Muscle of leg (tissue), 11 donors: Measurements from ENCODE around the gene RASSF9. TPM values are rescaled to one million over a fixed set of nuclear protein-coding genes. Genes with fewer than 3 reads are reported as not detected.
A peak's percentile ranks its signal among the peaks of the same experiment; 100 is the strongest.

ENCODE experiments used
- DNase-seq: peaks from one replicate; pipeline ENCODE4 v3.0.0; 2013
- H3K27ac ChIP-seq: one replicate; pipeline ENCODE4 v1.5.1; 2013; ENCODE audit warnings: mild to moderate bottlenecking, low read length, control low read depth
- H3K27me3 ChIP-seq: one replicate; pipeline ENCODE4 v1.6.1; 2013; ENCODE audit warnings: low read length; ENCODE audit not compliant: control insufficient read depth, insufficient read depth
- H3K36me3 ChIP-seq: one replicate; pipeline ENCODE4 v1.6.1; 2013; ENCODE audit warnings: low read length; ENCODE audit not compliant: control insufficient read depth, insufficient read depth
- H3K4me1 ChIP-seq: one replicate; pipeline ENCODE4 v1.6.1; 2013; ENCODE audit warnings: low read length; ENCODE audit not compliant: control insufficient read depth, insufficient read depth
- H3K4me3 ChIP-seq: one replicate; pipeline ENCODE4 v1.5.1; 2013; ENCODE audit warnings: low read length, control low read depth
- H3K9me3 ChIP-seq: replicated peaks from 2 replicates; pipeline ENCODE4 v1.6.1; 2013; ENCODE audit warnings: low read depth, low read length; ENCODE audit not compliant: control insufficient read depth
- WGBS: methylation state at CpG from one replicate; pipeline ENCODE4 v1.1.5; 2013; ENCODE audit warnings: missing lambda C conversion rate; ENCODE audit not compliant: insufficient coverage; 5-methylcytosine and 5-hydroxymethylcytosine counted together
- polyA plus RNA-seq, 8 donors: library from polyadenylated mRNA; unstranded; fragments of 120-200 nt; gene quantifications; one replicate each; pipeline versions ENCODE4 v1.2.1 to v1.2.3, GENCODE V29; 2013; ENCODE audit warnings: inconsistent platforms in 1 of 8, low replicate concordance in 1 of 8; ENCODE audit not compliant: insufficient read length in 8 of 8, insufficient read depth in 1 of 8
- total RNA-seq: library from RNA; stranded (reverse); fragments of 120-200 nt; gene quantifications from one replicate; pipeline ENCODE4 v1.2.4, GENCODE V29; 2013

The RASSF9 gene
- total and polyA plus RNA-seq, 9 donors = 1.7 to 3.2 (median 2.5) TPM

DNA sequence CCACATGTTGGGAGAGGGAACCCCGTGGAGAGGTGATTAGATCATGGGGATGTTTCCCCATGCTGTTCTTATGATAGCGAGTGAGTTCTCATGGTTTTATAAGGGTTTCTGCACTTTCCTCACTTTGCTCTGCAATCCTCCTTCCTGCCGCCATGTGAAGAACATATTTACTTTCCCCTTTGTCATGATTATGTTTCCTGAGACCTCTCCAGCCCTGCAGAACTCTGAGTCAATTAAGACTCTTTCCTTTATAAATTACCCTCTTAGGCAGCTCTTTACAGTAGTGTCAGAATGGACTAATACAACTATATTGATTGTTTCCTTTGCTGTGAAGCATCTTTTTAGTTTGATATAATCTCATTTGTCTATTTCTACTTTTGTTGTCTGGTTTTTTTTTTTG, 13.1 kb upstream of the RASSF9 start:
- Histone ChIP-seq H3K27me3 (no peaks in the 10 kb centered on the region), H3K36me3 (no peaks in the 10 kb centered on the region), H3K4me3 (no peak overlapping the region), H3K9me3 (no peaks in the 10 kb centered on the region), H3K4me1 (no peaks in the 10 kb centered on the region), H3K27ac (no peak overlapping the region)
- no peak for DNase-seq
- 100% methylated on average over 1 of the region's 3 CpGs for WGBS

DNA sequence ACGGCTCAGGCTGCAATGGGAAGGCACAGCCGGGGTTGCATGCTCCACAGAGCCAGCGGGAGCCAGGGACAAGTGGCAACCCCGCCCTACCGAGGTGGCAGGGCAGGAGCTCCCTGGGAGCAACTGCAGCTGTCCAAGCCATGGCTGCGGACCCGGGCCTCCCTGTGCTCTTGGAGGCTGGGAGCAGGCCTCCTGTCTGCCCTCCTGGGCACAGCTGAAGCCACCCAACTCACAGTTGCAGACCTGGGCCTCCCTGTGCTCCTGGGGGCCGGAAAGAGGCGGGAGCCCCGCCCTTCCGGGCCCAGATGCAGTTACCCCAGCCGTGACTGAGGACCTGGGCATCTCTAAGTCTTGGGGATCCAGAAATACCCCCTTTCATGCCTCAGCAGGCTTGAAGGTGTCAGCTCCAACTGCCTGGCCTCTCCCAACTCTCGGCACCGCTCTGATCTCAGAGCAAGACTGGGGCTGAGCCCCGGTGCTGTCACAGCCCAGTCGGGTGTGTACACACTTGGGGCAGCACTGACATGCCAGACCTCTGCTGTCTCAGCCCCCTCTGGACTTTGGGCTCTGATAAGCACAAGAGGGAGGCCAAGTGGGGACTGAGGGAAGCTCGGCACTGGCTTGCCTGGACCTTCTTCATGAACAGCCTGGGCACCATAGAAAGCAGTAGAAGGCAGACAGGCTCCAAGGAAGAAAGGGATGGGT, 7.5 kb upstream of the RASSF9 start:
- no peaks in the 10 kb centered on the region for H3K27me3 ChIP-seq
- WGBS = 93% methylated on average over 17 of the region's 17 CpGs
- H3K4me3 ChIP-seq = no peak overlapping the region
- H3K9me3 ChIP-seq = no peaks in the 10 kb centered on the region
- no peak overlapping the region for H3K27ac ChIP-seq
- H3K4me1 ChIP-seq = no peaks in the 10 kb centered on the region
- H3K36me3 ChIP-seq = no peaks in the 10 kb centered on the region
- no peak for DNase-seq

DNA sequence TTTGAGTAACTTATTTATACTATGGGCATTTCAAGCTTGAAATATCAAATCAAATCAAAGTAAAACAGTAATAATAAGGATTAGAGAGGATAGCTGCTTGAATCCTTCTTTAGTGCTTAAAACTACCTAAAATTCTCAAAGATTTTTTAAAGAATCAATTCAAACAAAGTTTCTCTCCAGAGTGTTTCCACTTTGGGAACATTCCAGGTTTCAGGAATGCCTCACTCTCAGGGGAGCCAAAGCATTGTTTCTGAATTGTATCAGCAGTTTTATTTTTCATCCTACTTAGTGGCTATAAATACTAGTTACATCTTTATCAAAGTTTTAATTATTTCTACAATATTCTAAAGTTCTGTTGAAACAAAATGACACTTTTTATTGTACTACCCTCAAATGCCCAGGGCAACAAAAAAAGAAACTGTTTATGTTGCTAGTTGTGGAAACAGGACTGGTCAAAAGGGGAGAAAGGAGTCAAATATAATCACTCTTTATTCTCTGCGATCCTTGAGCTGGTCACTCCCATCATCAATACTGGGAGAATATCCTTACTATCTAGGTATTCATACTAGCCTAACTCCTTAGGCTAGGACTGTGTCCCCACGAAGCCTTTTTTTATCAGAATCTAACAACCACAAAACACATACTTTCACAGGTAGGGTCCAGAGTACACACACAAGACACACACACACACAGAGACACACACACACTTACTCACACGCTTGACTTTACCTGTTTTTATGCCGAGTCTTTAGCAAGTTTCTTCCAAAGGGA, 598 bp downstream of the RASSF9 start:
- DNase-seq = peak; percentile 80
- Histone ChIP-seq H3K27me3 (no peaks in the 10 kb centered on the region), H3K4me3 (peak overlapping the region; percentile 43), H3K36me3 (no peaks in the 10 kb centered on the region), H3K4me1 (peaks cover 4% of the 10 kb centered on the region), H3K9me3 (no peaks in the 10 kb centered on the region), H3K27ac (peak overlapping the region; percentile 74)
- WGBS = 8% methylated on average over 2 of the region's 4 CpGs

GRCh38 chr12:85834378-85834777, 1.8 kb downstream of the RASSF9 start:
- H3K4me3 ChIP-seq = no peak overlapping the region
- no peaks in the 10 kb centered on the region for H3K27me3 ChIP-seq
- no peaks in the 10 kb centered on the region for H3K36me3 ChIP-seq
- no peaks in the 10 kb centered on the region for H3K9me3 ChIP-seq
- H3K27ac ChIP-seq = no peak overlapping the region
- peaks cover 4% of the 10 kb centered on the region for H3K4me1 ChIP-seq
- no CpG with 5 or more reads among the region's 2 CpGs for WGBS
- no peak for DNase-seq

- Histone ChIP-seq H3K4me1 (peaks cover 4% of the 10 kb centered on the region), H3K27ac (no peak overlapping the region), H3K9me3 (no peaks in the 10 kb centered on the region), H3K27me3 (no peaks in the 10 kb centered on the region), H3K4me3 (no peak overlapping the region), H3K36me3 (no peaks in the 10 kb centered on the region)
- DNase-seq = no peak
Measured at GRCh38 chr12:85833579-85833978, 2.6 kb downstream of the RASSF9 start.

- Histone ChIP-seq H3K4me1 (peaks cover under 1% of the 10 kb centered on the region), H3K27ac (no peak overlapping the region), H3K36me3 (no peaks in the 10 kb centered on the region), H3K9me3 (no peaks in the 10 kb centered on the region), H3K27me3 (no peaks in the 10 kb centered on the region), H3K4me3 (no peak overlapping the region)
- WGBS = no CpG with 5 or more reads among the region's 2 CpGs
- DNase-seq = no peak
Measured at GRCh38 chr12:85831327-85831990, 4.8 kb downstream of the RASSF9 start.

DNA sequence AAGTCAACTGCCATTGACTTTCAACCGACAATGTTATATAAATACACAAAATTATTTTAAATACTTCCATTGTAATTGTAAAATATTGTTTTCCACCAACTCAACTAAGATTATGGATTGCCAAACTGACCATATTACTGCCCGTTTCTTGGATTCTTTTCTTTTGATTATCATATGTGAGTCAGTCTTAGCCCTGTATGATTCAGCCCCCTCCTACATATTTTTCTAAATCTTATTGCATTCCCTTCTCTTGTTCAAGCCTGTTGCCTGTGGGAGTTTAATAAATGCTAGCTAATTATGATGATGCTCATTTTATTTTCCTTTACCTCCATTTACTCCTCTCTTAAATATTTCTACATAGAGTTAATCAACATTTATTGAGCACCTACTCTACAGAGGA, 6.8 kb downstream of the RASSF9 start:
- no peak for DNase-seq
- no CpG with 5 or more reads among the region's 2 CpGs for WGBS

GRCh38 chr12:85828576-85828975, 7.6 kb downstream of the RASSF9 start:
- Histone ChIP-seq H3K36me3 (no peaks in the 10 kb centered on the region), H3K9me3 (no peaks in the 10 kb centered on the region), H3K27ac (no peak overlapping the region), H3K27me3 (no peaks in the 10 kb centered on the region), H3K4me3 (no peak overlapping the region), H3K4me1 (no peaks in the 10 kb centered on the region)
- no peak for DNase-seq
- WGBS = no CpG with 5 or more reads among the region's 1 CpG

More for the DNA sequence above, 6.8 kb downstream of the RASSF9 start:
- Histone ChIP-seq H3K27me3 (no peaks in the 10 kb centered on the region), H3K27ac (no peak overlapping the region), H3K9me3 (no peaks in the 10 kb centered on the region), H3K4me1 (no peaks in the 10 kb centered on the region), H3K4me3 (no peak overlapping the region), H3K36me3 (no peaks in the 10 kb centered on the region)

DNA sequence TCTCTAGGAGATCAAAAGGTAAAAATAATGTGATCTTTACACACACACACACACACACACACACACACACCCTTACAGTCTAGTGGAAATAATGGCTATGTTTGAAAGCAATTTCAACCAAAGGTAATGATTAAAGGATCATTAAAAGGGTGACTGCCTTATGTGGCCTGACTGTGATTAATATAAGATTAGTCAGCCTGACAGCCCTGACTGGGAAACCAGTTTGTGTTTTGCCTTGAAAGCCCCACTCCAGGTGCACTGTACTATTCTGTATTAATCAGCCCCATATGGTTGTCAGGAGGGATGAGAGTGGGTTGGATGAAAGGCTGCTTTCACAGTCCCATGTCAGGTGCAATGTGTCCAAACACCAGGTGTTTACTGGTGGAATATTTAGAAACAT, 10.5 kb downstream of the RASSF9 start:
- H3K9me3 ChIP-seq = no peaks in the 10 kb centered on the region
- H3K36me3 ChIP-seq = no peaks in the 10 kb centered on the region
- no peak overlapping the region for H3K4me3 ChIP-seq
- H3K27ac ChIP-seq = no peak overlapping the region
- no peaks in the 10 kb centered on the region for H3K27me3 ChIP-seq
- no peak for DNase-seq
- no peaks in the 10 kb centered on the region for H3K4me1 ChIP-seq

DNA sequence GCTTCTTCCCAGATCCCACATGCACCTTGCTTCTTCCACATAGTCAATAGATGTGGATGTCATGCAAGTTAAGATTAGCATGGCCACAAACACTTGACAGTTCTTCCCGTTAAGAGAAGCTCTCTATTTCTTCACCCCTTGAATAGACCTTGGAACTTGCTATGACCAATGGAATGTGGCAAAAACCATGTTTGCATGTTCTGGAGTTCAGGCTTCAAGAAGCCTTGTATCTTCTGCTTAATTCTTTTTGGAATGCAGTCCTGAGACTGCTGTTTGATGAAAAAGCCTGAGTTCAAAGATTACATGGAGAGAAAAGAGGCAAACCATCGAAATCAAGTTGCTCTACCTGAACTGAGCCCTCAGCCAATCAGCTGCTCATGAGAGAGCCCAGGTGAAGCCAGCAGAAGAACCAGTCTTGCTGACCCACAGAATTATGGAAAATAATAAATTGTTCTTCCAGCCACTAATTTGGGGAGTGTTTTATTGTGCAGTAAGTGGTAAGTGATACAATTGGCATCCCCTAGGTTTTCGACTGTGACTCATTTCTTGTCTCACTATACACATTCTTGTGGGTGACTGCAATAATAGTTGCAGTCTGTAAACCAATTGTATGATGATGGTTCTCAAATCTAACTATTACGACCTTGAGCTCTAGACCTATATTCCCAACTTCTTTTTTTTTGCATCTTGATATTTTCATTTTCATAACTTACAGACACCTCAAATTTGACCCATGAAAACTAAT, 12.6 kb downstream of the RASSF9 start:
- WGBS = 83% methylated on average over 1 of the region's 4 CpGs
- no peak overlapping the region for H3K27ac ChIP-seq
- H3K4me1 ChIP-seq = no peaks in the 10 kb centered on the region
- H3K27me3 ChIP-seq = no peaks in the 10 kb centered on the region
- H3K4me3 ChIP-seq = no peak overlapping the region
- no peak for DNase-seq
- no peaks in the 10 kb centered on the region for H3K36me3 ChIP-seq
- no peaks in the 10 kb centered on the region for H3K9me3 ChIP-seq
